Right ventricle myocardium superior (tissue), 1 donor: Measurements from ENCODE around the gene RBBP8. TPM values are rescaled to one million over a fixed set of nuclear protein-coding genes. Genes with fewer than 3 reads are reported as not detected.

Experiments used
- ATAC-seq: fragments of 200-7000 bp; cut with Tn5 transposase; one replicate; pipeline ENCODE4 v1.9.1; 2020; ENCODE audit warnings: mild to moderate bottlenecking; ENCODE audit not compliant: poor library complexity
- DNase-seq: peaks from one replicate; pipeline ENCODE4 v3.0.0-alpha.2; 2020
- intact Hi-C: fragments of 100-400 bp; cut with DNase I; formaldehyde crosslinking; loops from one replicate; pipeline ENCODE4 v1.11.2; 2022
- total RNA-seq: library from RNA; stranded (reverse); fragmentation: NEBNext Ultra II Directional; extraction: Animal tissue kit (Norgen Biotek cat#: 25700); gene quantifications from one replicate; pipeline ENCODE4 v1.2.1, GENCODE V29; 2021
- donor health status: DM: no; HTN: yes; CAD: no; lungs with severe emphysema.

RBBP8 gene
- total RNA-seq, 1 donor from 2014 or later: 4.5 TPM

GRCh38 chr18:22981274-22982133, 48.4 kb downstream of the RBBP8 start:
- DNase-seq (no peak), ATAC-seq (no peak)
- intact Hi-C loops: loop anchor here (5.0 to 10.0 kb wide), 2 partner anchors 49 to 177 kb away; partner anchors contain the start of gene RBBP8

GRCh38 chr18:22983175-22983574, 50.0 kb downstream of the RBBP8 start:
- ATAC-seq: no peak
- DNase-seq: no peak
- intact Hi-C loops: loop anchor here (5.0 to 10.0 kb wide), 2 partner anchors 51 to 178 kb away; partner anchors contain the start of gene RBBP8

DNA sequence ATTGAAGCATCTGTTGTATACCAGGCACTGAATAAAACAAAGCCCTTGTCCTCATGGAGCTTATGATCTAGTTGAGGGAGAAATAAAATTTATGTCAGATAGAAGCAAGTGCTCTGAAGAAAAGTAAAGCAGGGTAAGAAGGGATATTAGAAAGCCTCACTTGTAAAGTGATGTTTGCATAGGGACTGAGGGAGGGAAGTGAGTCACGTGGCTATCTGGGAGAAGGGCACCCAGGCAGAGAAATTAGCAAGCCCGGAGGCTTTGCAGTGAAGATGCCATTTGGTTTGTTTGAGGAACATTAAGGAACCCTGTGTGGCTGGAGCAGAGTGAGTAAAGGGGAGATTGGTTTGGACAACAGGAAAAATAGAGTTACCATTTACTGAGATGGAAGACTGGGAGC, 52.1 kb downstream of the RBBP8 start:
- DNase-seq (no peak), ATAC-seq (no peak)
- intact Hi-C loops: loop anchor here (10.0 kb wide), 1 partner anchor 180 kb away; no protein-coding TSS in a partner anchor

- intact Hi-C loops: loop anchor here (10.0 kb wide), 1 partner anchor 183 kb away; no protein-coding TSS in a partner anchor
- no peak for ATAC-seq
Measured at GRCh38 chr18:22987547-22988189, 54.5 kb downstream of the RBBP8 start.

DNA sequence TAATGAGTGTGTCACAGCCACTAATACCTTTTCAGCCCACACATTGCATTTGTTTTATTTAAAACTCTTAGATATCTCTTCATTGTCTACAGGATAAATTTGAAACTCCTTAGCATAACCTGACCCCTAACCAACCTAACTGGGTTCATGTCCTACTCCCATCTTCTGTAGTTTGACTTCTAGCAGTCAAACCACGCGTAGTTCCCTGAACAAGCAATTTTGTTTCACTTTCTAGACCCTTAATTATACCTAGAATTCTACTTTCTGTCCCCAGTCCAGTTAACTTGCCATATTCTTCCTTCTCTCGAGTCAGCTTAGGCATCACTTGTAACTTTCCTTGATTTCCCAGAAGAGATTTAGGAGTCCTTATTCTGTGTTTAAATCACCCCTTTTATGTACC, 55.1 kb downstream of the RBBP8 start:
- no peak for DNase-seq
- no peak for ATAC-seq
- intact Hi-C loops: loop anchor here (10.0 kb wide), 1 partner anchor 183 kb away; no protein-coding TSS in a partner anchor

More at GRCh38 chr18:22987547-22988189, 54.5 kb downstream of the RBBP8 start:
- no peak for DNase-seq

DNA sequence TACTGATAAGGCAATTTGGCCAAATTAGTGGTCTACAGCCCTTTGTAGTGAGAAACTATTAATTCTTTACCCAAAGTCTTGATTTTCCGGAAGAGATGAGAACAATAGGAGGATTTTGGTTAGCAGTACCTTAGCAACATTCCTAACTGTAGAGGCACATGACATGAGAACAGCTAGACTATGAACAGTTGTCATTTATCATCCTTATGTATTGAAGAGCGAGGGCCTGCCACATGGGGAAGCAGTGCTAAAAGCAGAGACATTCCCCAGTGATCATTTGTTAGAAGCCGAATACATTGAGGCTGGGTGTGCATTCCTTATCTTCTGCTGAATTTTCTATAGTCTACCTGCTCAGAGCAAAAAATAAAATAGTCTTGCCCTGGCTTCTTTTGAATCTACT, 65.2 kb downstream of the RBBP8 start:
- intact Hi-C loops: no loop called here
- ATAC-seq: no peak

GRCh38 chr18:22999212-22999611, 66.1 kb downstream of the RBBP8 start:
- ATAC-seq: no peak
- intact Hi-C loops: no loop called here

More for the DNA sequence above, 65.2 kb downstream of the RBBP8 start:
- DNase-seq: no peak

DNA sequence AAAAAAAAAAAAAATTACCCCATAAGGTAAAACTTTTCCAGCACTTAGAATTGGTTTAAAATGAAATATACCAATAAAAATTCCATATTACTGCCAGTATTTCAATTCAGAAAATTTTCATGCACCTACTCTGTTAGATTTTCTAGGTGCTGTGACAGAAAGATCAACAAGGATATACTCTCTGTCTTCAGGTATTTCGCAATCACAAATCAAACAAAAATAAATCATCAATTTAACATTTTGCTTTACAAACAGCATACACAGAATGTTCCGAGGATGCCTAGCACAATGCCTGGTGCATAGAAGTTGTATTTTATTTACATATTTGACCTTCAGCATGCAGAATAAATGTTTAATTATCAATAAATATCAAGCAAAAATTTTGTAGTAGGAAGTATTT, 66.5 kb downstream of the RBBP8 start:
- ATAC-seq (no peak), DNase-seq (no peak)
- intact Hi-C loops: no loop called here

More at GRCh38 chr18:22999212-22999611, 66.1 kb downstream of the RBBP8 start:
- no peak for DNase-seq

DNA sequence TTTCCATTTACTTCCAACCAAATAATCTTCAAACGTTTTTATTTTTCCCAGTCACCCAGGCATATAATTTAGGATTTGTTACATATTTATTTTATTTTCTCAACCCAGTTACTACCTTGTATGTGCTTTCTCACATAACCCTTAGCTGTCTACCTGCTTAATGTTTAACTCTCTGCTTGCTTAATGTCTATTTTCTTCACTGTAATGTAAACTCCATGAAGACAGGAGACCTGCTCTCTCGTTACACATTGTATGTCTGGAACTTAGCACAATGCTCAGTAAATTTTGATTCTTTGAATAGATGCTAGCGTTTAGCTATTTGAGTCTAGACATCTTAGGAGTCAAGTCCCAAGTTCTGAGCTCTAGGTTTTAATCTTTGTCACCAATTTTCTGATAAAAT, 70.2 kb downstream of the RBBP8 start:
- no peak for DNase-seq
- no peak for ATAC-seq
- intact Hi-C loops: no loop called here

DNA sequence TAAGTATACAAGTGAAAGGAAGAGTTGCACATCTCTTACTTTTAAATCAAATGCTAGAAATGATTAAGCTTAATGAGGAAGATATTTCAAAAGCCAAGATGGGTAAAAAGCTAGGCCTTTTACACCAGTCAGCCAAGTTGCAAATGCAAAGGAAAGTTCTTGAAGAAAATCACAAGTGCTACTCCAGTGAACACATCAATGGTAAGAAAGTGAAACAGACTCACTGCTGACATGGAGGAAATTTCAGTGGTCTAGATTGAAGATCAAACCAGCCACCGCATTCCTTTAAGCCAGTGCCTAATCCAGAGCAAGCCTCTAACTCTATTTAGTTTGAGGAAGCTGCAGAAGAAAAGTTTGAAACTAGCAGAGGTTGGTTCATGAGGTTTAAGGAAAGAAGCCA, 79.1 kb downstream of the RBBP8 start:
- no peak for DNase-seq
- intact Hi-C loops: no loop called here
- no peak for ATAC-seq

- no peak for ATAC-seq
- intact Hi-C loops: no loop called here
- no peak for DNase-seq
Measured at GRCh38 chr18:23020555-23021294, 87.6 kb downstream of the RBBP8 start.

DNA sequence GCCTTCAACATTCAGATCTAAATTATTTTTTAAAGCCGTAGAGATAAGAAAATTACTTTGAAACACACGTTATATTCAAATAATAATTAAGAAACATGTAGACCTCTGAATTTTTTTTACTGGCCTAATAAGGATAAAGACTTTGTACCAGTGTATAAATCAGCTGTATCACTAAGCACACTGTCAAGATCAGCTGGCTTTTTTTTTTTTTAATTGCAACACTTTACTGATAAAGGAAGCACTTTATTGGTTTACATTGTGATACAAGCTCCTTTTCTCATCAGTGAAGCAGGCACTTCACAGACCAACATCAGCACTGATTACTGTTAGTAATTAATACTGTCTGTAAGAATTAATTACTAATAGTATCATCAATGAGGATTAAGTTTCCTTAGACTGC, 88.5 kb downstream of the RBBP8 start:
- intact Hi-C loops: no loop called here
- ATAC-seq (no peak), DNase-seq (no peak)

DNA sequence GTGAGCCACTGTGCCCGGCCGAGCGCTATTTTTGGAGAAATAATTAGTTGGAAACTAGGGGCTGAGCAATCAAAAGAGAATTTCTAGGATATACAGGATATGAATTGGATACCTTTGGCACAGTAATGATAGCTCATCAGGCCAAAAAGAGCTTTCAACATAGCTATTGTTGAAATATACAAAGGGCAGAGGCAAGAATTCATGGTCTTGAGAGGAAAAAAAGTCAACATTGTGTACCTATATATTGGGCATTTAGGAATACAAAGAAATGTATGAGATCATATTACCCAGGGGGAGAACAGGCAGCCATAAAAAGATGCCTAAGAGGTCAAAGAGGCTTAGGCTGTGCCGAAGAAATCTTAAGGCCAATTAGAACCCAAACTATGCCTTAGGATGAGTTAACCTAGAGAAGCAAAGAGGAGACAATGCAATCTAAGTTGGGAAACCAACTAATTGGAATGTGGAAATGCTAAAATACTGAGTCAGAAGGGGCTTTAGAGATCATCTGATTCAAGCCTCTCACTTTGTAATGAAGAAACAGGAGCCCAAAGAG, 99.0 kb downstream of the RBBP8 start:
- intact Hi-C loops: loop anchor here (10.0 kb wide), 1 partner anchor 333 kb away; no protein-coding TSS in a partner anchor
- no peak for DNase-seq
- ATAC-seq: no peak

DNA sequence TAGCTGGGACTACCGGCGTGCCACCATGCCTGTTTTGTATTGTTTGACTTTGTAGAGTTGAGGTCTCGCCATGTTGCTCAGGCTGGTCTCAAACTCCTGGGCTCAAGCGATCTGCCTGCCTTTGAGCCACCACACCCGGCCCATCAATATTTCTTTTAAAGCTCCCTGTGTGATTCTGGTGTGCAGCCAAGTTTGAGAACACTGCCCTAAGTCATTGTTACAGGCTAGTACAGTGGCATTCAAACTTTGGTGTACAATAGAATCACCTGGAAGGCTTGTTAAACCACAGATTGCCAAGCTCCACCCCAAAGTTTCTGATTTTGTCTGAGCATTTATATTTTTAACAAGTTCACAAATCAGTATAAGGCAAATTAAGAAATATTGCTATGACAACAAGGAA, 99.9 kb downstream of the RBBP8 start:
- intact Hi-C loops: loop anchor here (10.0 kb wide), 1 partner anchor 332 kb away; no protein-coding TSS in a partner anchor
- ATAC-seq (no peak), DNase-seq (no peak)

GRCh38 chr18:23036660-23037201, 103.6 kb downstream of the RBBP8 start:
- ATAC-seq (no peak), DNase-seq (no peak)
- intact Hi-C loops: loop anchor here (10.0 kb wide), 1 partner anchor 328 kb away; no protein-coding TSS in a partner anchor

GRCh38 chr18:23037646-23038045, 104.5 kb downstream of the RBBP8 start:
- ATAC-seq: no peak
- intact Hi-C loops: loop anchor here (10.0 kb wide), 1 partner anchor 327 kb away; no protein-coding TSS in a partner anchor

DNA sequence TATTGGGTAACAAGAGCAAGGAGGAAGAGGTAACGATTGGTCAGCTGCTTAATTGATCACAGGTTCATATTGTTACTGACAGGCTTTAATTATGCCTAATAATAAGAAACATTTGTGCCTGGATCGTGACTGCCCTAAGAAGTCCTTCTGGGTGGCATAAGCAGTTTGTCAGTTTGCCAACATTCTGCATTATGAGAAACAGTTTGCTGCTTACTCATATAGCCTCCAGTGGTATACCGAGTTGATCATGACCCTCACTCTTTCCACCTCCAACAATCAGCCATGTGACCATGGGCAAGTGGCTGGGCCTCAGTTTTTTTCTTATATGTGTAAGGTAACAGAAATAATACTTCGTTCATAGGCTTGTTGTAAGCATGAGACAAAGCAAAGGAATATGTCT, 105.6 kb downstream of the RBBP8 start:
- ATAC-seq (no peak), DNase-seq (no peak)
- intact Hi-C loops: loop anchor here (10.0 kb wide), 1 partner anchor 326 kb away; no protein-coding TSS in a partner anchor

More at GRCh38 chr18:23037646-23038045, 104.5 kb downstream of the RBBP8 start:
- DNase-seq: no peak

GRCh38 chr18:23042133-23042532, 109.0 kb downstream of the RBBP8 start:
- ATAC-seq (no peak), DNase-seq (no peak)
- intact Hi-C loops: no loop called here
